ENCODE data around the gene PPP1R13B.
"Not testable (repeated sequence)": the region's sequence is repeated elsewhere in the genome, so short reads cannot be mapped to it uniquely, and the experiment has no call there.

PPP1R13B gene

DNA sequence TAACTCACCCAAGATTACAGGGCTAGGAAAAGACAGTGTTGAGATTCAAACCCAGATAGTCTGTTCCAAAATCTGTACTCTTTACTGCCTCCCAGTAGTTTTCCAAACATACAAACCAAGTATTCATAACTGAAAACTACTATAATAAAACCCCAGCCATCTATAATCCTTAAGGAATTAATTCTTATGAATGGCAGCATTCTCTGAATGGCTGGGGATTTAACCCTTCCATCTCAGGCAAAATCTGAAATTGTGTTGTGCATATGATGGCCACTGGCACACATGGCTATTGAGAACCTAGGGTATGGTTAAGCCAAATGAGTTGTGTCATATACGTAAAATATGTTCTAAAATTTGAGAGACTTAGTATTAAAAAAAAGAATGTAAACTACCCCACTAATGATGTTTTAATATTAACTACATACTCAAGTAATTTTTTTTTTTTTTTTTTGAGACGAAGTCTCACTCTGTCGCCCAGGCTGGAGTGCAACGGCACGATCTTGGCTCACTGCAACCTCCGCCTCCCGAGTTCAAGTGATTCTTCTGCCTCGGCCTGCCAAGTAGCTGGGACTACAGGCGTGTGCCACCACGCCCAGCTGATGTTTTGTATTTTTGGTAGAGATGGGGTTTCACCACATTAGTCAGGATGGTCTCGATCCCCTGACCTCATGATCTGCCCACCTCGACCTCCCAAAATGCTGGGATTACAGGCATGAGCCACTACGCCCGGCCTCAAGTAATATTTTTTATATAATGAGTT is 16.7 kb downstream of the PPP1R13B start:
- DNase-seq, result no peak

DNA sequence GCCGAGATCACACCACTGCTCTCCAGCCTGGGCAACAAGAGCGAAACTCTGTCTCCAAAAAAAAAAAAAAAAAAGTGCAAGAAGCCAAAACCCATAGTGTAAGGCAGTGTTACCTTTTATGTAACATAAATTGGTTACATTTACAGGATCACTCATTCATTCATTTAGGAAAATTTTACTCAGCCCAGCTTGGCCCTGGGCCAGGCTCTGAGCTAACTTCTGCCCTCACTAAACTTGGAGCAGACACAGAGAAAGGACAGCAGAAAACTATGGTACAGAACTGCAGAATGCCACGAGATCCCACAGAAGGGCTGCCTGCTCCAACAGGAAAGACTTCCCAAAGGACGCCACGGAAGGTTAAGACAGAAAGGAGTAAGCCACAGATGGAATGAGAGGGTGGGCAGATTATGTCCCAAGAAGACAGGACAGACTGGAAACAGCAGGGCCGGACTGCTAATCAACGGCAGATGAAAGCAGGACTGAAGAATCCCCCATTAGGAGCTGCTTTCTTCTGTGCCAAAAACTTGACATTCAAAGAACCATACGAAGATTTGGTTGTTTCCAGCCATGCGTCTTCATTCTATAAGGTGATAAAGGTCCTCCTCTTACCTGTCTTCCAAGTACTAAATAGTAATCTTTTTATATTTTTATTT is 18.9 kb downstream of the PPP1R13B start:
- DNase-seq, result no peak

DNA sequence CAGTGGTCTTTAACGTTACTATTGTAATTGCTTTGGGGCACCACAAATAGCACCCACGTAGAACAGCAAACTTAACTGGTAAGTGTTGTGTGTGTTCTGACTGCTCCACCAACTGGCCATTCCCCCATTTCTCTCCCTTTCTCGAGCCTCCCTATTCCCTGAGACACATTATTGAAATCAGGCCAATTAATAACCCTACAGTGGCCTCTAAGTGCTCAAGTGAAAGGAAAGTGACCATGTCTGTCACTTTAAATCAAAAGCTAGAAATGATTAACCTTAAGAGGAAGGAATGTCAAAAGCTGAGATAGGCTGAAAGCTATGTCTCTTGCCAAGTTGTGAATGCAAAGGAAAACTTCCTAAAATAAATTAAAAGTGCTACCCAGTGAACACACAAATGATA is 22.3 kb downstream of the PPP1R13B start:
- no peak for DNase-seq

DNA sequence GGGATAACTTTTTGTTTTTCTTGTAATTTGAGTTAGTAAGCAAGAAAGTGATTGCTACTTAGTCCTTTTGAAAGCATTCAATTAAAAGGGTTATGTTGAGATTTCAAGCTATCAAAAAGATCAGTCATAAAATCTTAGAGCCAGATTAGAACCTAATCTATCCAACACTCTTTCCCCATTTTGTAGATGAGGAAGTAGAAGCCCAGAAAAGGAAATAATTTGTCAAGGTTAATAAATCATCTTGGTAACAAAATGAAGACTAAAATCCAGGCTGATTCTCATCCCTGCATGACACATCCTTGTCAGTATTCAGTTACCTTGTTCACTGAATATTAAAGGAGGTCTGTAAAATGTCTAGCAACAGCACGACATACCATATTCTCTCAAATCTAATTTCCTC is 26.5 kb downstream of the PPP1R13B start:
- DNase-seq, result no peak

DNA sequence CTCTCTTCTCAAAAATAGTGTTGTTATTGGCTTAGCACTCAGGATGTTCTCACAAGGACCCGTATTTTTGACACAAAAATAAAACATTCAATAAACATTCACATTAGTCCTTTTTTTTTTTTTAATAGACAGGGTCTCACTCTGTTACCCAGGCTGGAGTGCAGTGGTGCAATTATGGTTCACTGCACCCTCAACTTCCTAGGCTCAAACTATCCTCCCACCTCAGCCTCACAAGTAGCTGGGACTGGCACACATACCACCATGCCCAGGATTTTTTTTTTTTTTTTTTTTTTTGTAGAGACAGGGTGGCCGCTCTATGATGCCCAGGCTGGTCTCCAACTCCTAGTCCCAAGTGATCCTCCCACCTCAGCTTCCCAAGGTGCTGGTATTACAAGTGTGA is 27.0 kb downstream of the PPP1R13B start:
- no peak for DNase-seq

DNA sequence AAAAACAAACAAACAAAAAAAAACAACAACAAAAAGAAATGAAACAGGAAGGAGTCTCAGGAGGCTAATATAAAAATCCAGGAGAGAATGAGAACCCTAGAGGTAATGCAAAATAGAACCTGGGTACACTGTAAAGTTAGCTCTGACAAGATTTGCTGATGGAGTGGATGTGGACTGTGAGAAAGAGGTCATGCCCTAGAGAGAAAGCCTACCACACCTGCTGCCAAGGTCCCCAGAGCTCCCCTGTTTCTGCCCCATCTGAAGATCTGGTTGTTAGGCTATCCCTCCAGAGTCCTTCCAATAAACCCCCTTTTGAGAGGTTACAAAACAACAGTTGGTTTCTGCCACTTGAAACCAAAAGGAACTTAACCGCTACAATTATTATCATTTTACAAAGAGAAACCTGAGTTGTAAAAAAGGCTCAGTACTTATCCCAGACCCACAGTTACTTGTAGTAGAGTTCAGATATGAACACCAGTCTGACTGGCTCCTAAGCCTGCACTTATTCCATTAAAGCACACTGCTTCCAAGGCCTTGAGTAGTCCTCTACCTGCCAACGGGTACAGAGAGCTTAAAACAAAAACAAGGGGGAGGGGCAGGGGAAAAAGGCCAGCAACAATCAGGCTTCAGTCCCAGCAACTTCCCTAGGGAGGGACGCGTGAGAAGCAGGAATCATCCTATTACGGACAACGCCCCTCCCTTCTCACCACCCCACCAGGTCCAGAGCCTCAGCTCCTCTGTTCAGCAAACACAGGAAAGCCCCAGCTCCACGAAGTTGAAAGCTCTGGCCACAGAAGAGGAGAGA is 27.7 kb downstream of the PPP1R13B start:
- no peak for DNase-seq

DNA sequence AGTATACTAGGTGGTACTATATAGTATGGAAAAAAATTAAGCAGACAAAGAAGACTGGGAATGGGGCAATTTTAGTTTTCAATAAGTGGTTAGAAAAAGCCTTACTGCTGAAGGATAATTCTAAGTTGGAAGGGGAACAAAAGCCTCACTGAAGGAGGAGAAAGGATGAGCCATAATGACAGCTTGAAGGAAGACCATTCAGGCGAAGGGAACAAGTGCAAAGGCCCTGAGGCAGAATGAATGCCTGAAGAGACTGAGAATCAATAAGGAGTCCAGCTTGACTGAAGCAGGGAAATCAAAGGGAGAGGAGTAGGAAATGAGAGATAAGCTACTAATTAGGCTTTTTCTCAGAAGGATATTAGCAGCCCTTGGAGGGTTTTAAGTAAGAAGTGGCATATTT is 28.5 kb downstream of the PPP1R13B start:
- no peak for DNase-seq

DNA sequence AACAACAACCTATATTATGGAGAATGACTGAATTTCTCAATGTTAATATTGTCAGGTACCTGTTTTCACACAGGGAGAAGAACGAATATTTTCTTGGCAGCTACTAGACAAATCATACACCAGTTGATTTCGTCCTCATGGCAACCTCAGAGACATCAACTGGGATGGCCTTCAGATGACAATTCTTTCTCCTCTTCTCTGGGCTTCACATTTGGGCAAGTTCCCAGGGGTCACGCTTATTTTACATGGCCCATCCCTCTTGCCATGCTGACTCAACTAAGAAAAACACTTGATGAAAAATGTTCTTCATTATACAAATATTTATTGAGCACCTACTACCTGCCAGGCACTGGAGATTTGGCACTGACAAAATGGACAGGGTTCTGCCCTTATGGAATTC is 29.0 kb downstream of the PPP1R13B start:
- DNase-seq, result no peak

DNA sequence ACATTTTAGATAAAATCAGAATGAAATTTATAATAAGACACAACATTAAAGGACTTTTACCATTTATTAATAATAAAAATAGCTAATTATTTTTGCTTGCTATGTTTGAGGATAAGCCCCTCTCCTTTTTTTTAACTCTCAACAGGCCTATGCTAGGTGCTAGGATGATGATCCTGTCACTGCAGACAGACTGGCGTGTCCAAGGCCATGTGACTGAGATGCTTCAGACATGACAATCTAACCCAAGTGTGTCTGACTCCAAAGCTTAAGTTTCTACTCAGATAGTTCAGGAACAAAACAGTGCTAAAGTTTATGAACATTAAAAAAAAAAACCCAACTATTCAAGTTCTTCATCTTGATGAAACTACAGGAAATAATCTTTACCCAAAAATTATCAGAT is 29.8 kb downstream of the PPP1R13B start:
- DNase-seq, result no peak

DNA sequence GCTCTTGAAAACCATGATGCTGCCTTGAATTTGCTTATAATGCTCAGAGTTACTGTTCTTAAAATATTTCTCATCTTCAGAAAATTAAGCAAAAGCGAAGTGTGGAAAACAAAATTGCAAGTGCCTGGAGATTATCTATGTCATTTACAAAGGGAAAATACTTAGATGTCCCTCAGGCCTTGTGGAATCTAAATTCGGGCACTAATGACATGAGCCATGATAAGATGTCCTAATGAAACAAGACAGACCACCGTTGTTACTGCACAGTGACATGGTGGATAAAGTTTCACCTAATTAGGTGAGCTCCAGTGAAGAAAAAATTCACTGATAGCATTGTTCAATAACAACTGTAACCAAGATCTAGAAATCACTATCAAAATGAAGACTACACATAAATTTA is 30.4 kb downstream of the PPP1R13B start:
- no peak for DNase-seq

DNA sequence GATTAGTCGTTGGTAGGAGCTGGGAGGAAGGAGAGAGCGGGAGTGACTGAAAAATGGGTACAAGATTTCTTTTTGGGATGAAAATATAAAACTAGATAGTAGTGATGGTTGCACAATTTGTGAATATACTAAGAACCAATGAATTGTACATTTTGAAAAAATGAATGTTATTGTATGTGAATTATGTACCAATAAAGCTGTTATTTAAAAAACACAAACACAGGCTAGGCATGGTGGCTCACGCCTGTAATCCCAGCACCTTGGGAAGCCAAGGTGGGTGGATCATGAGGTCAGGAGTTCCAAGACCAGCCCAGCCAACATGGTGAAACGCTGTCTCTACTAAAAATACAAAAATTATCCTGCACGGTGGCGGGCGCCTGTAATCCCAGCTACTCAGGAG is 32.1 kb downstream of the PPP1R13B start:
- no peak for DNase-seq

DNA sequence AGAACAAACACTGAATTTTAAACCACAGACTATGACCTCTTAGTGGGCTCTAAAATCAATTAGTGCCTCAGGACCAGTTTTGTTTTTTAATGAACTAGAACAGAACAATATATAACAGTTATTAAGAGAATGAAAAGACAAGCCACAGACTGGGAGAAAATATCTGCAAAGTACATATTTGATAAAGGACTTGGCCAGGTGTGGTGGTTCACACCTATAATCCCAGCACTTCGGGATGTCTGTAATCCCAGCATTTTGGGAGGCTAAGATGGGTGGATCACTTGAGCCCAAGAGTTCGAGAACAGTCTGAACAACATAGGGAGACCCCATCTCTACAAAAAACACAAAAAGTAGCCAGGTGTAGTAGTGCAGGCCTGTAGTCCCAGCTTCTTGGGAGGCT is 36.2 kb downstream of the PPP1R13B start:
- DNase-seq, result no peak

DNA sequence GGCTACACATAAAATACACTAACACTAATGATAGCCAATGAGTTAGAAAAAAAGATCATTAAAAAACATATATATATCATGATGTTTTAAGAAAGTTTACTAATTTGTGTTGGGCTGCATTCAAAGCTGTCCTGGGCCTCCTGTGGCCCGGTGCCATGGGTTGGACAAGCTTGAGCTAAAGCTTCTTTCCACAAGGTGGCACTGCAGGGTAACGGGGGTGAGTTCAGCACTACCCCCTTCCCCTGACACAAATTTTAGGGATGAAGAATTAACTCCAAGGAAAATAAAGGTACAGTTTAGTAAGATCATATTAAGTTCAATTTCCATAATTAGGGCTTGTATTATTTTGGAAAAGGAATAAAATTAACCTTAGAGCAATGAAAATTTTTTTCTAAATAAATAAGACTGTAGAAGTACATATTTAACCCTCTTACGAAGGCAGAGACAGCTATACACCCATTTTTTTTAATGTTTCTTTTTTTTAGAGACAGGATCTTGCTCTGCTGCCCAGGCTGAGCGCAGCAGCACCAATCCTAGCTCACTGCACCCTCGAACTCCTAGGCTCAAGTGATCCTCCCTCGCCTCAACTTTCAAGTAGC is 38.9 kb downstream of the PPP1R13B start:
- DNase-seq, result peak; percentile 63

DNA sequence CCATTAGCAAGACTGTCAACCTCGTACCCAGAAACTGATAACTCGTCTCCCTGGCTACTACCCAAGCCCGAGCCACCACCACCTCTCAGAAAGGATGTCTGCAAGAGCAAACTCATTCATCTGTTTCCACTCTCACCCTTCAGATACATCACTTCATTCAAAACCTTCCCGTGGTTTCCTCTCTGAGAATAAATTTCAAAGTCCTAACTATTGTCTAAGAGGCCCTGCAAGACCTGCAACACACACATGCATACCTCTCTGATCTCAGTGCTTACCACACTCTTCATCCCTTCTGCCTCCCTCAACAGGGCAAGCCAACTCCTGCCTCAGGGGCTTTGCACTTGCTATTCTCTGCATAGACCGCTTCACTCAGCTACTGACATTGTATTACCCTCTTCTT is 40.6 kb downstream of the PPP1R13B start:
- no peak for DNase-seq

DNA sequence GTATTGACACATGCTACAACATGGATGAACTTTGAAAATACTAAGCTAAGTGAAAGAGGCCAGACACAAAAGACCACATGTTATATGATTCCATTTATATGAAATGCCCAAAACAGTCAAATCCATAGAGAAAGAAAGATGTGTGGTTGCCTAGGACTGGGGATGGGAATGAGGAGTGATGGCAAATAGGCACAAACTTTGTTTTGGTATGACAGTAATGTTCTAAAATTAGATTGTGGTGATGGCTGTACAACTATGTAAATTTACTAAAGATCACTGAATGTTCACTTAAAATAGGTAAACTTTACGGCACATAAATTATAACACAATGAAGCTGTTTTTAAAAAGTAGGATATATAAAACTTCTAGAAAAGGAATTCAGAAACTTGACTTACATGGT is 41.7 kb downstream of the PPP1R13B start:
- DNase-seq, result no peak

DNA sequence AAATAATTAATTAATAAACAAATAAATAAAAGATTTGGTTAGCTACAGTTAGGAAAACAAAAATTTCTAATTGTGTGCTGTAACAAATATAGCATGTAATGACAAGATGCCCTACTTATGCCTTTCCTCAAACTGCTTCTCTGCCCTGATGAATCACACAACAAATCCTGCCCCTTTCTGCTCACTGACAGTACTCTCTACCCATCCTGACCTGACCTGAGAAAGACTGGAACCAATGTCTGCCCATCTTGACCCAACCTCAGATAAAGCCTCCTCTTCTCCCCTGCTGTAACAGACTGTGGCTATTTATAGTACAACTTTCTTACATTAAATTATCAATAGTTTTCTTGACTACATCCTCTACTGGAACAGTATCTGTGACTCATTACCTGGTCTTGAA is 43.7 kb downstream of the PPP1R13B start:
- DNase-seq, result no peak

DNA sequence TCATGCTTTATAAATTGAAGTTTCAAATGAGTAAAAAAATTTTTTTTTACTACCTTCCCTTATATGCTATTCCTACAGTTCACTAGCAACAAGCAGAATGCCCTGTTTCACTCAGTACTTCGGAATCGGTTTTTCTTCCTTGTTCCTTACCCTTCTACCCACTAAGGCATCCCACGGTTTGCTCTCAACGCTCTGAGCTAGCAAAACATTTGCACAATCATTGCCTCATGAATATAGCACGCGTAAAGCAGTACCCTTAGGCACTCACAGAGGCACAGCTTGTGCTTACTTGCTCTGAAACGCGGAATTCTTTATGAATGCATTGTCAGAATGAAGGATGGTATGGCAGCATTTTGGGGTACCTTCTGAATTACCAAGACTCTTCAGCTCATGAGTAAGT is 45.0 kb downstream of the PPP1R13B start:
- DNase-seq, result no peak

DNA sequence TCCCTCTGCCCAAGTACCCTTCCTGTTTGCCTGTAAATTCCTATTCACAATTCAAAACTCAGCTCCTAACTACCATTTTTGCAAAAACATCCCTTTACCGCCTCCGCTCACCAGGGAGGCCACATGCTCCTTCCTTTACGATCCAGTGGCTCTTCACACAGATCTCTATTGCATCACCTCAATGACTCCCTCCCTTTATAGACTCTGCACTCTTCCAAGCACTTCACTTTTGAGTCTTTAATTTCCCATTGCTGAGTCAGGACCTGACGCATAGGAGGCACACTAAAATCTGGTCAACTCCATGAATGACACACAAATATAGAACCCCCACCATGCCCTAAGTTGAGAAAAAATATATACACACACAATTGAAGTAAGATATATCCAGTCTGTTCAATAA is 45.9 kb downstream of the PPP1R13B start:
- no peak for DNase-seq

DNA sequence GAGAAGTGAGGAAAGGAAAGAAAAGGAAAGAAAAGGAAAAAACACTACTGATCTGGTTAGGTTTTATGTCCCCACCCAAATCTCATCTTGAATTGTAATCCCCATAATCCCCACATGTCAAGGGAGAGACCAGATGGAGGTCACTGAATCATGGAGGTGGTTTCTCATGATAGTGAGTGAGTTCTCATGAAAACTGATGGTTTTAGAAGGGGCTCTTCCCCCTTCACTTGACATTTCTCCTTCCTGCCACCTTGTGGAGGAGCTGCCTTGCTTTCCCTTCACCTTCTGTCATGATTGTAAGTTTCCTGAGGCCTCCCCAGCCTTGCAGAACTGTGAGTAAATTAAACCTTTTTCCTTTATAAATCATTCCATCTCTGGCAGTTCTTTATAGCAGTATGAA is 54.2 kb downstream of the PPP1R13B start:
- DNase-seq, result not testable (repeated sequence)

DNA sequence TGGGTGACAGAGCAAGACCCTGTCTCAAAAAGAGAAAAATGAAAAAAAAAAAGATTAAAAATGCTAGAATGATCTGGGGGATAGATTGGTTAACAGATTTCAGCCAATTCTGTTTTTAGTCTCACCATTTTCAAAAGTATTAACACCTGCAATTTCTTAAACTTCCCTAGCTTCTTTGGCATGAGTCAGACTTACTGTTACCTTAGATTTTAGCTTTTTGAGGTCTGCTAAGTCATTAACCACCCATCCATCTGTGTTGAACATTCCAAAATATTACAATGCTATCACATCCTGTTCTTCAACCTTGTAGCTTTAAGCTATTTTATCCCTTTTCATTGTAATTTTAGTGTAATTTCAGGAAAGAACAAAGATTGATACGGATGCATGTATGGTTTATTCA is 59.3 kb downstream of the PPP1R13B start:
- DNase-seq, result no peak

DNA sequence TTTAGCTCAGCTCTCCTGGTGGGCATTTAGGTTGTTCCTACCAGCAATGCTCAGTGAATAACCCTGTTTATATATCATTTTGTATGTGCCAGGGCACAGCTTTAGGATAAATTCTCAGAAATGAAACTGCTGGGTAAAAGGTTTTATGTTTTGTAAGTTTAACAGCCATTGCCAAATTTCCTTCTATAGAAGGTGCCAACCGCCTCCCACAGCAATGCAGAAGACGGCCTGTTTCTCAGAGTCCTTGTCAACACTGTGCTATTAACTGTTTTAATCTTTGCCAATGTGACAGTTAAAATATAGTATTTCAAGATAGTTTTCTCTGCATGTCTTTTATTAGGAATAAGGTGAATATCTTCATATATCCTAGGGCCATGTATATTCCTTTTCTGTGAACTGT is 65.0 kb downstream of the PPP1R13B start:
- no peak for DNase-seq

DNA sequence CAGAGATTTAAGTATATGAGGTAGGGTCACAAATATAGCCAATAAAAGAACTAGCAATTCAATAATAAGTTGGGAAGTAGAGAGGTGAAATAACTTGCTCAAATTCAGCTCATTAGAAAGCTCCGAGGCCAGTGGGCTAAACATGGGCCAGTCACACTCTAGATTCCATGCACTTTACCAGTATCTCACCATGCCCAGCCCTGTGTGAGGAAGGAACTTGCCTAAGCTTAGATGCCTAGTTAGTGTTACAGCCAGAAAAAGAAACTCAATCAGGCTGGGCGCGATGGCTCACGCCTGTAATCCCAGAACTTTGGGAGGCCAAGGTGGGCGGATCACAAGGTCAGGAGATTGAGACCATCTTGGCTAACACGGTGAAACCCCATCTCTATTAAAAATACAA is 71.1 kb downstream of the PPP1R13B start:
- DNase-seq, result not testable (repeated sequence)

DNA sequence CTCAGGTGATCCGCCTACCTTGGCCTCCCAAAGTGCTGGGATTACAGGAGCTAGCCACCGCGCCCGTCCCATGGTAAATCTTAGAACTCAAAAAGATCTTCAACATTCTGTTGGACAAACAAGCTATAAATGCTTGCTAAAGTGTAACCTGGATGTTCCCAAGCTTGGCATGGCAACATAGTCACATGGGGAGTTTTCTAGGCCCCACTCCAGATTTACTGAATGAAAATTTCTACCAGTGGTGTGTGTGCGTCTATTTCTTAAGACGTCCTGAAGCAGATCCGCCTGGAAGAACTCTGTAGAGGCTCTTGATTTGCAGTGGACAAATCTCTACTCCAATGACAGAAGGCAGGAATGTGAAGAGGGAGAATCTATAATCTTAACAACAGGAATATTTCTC is 71.9 kb downstream of the PPP1R13B start:
- DNase-seq, result no peak

DNA sequence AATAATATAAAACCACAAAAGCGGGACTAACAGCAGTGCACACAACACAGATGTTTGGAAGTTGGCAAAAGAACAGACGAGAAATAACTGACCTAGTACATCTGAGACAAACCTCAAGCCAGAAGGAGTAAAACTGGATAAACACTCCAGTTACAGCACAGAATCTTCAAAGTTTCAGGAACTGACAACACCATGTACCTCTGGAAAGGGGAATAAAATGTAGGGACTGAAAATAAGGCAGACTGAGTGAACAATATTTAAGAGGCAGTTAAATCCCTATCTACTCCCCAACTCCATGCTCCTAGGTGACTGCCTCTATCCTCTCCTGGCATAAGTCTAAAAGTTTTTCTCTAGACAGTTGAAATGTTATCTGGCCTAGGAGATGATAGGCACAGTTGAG is 73.9 kb downstream of the PPP1R13B start:
- DNase-seq, result no peak

Data from effector CD4-positive, alpha-beta T cell (primary cell).